ENCODE data around the gene PCBD1.

DNA sequence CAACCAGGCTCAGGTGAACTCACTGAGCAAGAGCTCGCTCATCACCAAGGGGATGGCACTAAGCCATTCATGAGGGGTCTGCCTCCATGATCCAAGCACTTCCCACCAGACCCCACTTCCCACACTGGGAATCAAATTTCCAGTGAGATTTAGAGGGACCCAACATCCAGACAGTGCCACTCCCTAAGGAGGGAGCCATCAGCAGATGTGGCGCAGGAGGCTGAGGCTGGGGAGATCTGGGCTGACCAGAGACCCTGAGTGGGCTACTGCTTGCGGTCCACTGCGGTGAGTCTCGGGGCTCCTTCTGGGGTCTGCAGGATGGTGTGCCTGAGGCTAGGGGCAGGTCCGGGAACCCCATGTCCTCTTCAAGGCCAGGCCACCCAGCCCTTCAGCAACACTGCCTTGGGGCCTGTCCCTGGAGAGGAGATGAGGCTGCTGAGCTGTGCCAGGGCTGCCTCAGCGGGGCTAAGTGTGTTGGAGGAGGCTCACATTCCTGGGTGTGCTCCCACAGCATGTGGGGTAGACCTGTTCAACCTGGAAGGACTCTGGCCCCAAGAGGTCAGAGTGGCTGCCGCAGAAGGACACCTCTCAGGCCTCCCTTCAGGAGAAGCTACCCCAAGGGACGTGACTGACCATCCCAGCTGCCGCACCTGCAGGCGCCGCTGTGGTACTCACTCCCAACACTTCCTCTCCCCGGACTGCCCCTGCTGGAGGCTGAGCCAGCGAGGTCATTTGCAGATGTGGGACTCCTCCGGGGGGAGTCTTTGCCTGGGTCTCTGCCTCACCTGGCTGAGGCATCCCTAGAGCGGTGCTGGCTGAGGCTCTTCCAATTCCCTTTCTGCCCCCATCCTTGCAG is 22.3 kb upstream of the PCBD1 start:
- TF ChIP-seq, protein P1, sequence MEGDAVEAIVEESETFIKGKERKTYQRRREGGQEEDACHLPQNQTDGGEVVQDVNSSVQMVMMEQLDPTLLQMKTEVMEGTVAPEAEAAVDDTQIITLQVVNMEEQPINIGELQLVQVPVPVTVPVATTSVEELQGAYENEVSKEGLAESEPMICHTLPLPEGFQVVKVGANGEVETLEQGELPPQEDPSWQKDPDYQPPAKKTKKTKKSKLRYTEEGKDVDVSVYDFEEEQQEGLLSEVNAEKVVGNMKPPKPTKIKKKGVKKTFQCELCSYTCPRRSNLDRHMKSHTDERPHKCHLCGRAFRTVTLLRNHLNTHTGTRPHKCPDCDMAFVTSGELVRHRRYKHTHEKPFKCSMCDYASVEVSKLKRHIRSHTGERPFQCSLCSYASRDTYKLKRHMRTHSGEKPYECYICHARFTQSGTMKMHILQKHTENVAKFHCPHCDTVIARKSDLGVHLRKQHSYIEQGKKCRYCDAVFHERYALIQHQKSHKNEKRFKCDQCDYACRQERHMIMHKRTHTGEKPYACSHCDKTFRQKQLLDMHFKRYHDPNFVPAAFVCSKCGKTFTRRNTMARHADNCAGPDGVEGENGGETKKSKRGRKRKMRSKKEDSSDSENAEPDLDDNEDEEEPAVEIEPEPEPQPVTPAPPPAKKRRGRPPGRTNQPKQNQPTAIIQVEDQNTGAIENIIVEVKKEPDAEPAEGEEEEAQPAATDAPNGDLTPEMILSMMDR (IDR thresholded peaks at IDR 0.05), result no peak
- TF ChIP-seq POLR2A (IDR thresholded peaks at IDR 0.05), result no peak
